ENCODE data around the gene KRTAP5-4.

- TF ChIP-seq POLR2A (IDR thresholded peaks at IDR 0.05) (no peak), CTCF (IDR thresholded peaks at IDR 0.05) (no peak)
Measured at GRCh38 chr11:1639102-1639620, 17.2 kb upstream of the KRTAP5-4 start.
